ENCODE measurements around the gene IL1RN. TPM values are rescaled to one million over a fixed set of nuclear protein-coding genes. Genes with fewer than 3 reads are reported as not detected.

IL1RN gene
- total RNA-seq, 1 experiment from 2014 or later = not detected

- DNase-seq = no peak
- intact Hi-C loops (cut with micrococcal nuclease; ENCODE audit: unreplicated experiment) = no loop called here
- H3K36me3 Mint-ChIP-seq (ENCODE audit: insufficient read depth, unreplicated experiment) = no peaks in the 10 kb centered on the region
- Histone ChIP-seq H3K4me3 (ENCODE audit: low read depth, low read length) (no peak overlapping the region), H3K9me3 (no peaks in the 10 kb centered on the region), H3K4me1 (no peaks in the 10 kb centered on the region), H3K27me3 (replicated peaks; ENCODE audit: control insufficient read depth, insufficient read depth, low read length) (no peaks in the 10 kb centered on the region; the same call in 1 of the 2 replicates), H3K36me3 (ENCODE audit: control insufficient read depth, insufficient read depth, low read length) (no peaks in the 10 kb centered on the region)
- ChIA-PET CTCF (interaction anchor here (1.3 to 2.4 kb wide), 3 partner anchors 101 to 120 kb away, joined by 4 to 48 read pairs (median 12); no protein-coding TSS in a partner anchor), POLR2A (interaction anchor here (0.6 kb wide), 1 partner anchor 152 kb away, joined by 5 read pairs; no protein-coding TSS in a partner anchor)
- no peak overlapping the region for H3K27ac Mint-ChIP-seq (ENCODE audit: unreplicated experiment)
- no peak overlapping the region for H3K4me3 Mint-ChIP-seq (ENCODE audit: unreplicated experiment)
- no peaks in the 10 kb centered on the region for H3K27me3 Mint-ChIP-seq (ENCODE audit: insufficient read depth, unreplicated experiment)
- no peaks in the 10 kb centered on the region for H3K4me1 Mint-ChIP-seq (ENCODE audit: low read depth, unreplicated experiment)
- TF ChIP-seq CTCF (IDR thresholded peaks at IDR 0.05; ENCODE audit: insufficient read depth in 1 of 2, low read depth in 1 of 2, low read length in 1 of 2, severe bottlenecking in 1 of 2, unreplicated experiment in 1 of 2) = no peak
- no TSS peak for BruUV-seq (replicated peaks)
- H3K9me3 Mint-ChIP-seq (ENCODE audit: unreplicated experiment) = no peaks in the 10 kb centered on the region
These were observed 48.3 kb upstream of the IL1RN start for GRCh38 chr2:113079131-113079530.

- Mint-ChIP-seq H3K27me3 (ENCODE audit: insufficient read depth, unreplicated experiment) (peaks cover 2% of the 10 kb centered on the region), H3K9me3 (ENCODE audit: unreplicated experiment) (no peaks in the 10 kb centered on the region), H3K4me1 (ENCODE audit: low read depth, unreplicated experiment) (no peaks in the 10 kb centered on the region), H3K36me3 (ENCODE audit: insufficient read depth, unreplicated experiment) (no peaks in the 10 kb centered on the region), H3K4me3 (ENCODE audit: unreplicated experiment) (no peak overlapping the region), H3K27ac (ENCODE audit: unreplicated experiment) (no peak overlapping the region)
- Histone ChIP-seq H3K4me3 (ENCODE audit: low read depth, low read length) (no peak overlapping the region), H3K9me3 (no peaks in the 10 kb centered on the region), H3K4me1 (no peaks in the 10 kb centered on the region), H3K27me3 (replicated peaks; ENCODE audit: control insufficient read depth, insufficient read depth, low read length) (no peaks in the 10 kb centered on the region; the same call in 1 of the 2 replicates), H3K36me3 (ENCODE audit: control insufficient read depth, insufficient read depth, low read length) (no peaks in the 10 kb centered on the region)
- TF ChIP-seq CTCF (IDR thresholded peaks at IDR 0.05; ENCODE audit: insufficient read depth in 1 of 2, low read depth in 1 of 2, low read length in 1 of 2, severe bottlenecking in 1 of 2, unreplicated experiment in 1 of 2) = peak; percentile 84 to 91
- ChIA-PET POLR2A (no interaction called here), CTCF (interaction anchor here (0.5 to 2.4 kb wide), 26 partner anchors 8 to 1472 kb away, joined by 3 to 48 read pairs (median 4); partner anchors contain the start of gene IL1RN)
- peak in 1 of 2 experiments; percentile 74 for DNase-seq
- no TSS peak for BruUV-seq (replicated peaks)
- intact Hi-C loops (cut with micrococcal nuclease; ENCODE audit: unreplicated experiment) = loop anchor here (1.0 to 5.0 kb wide), 6 partner anchors 21 to 312 kb away; no protein-coding TSS in a partner anchor
These were observed 47.3 kb upstream of the IL1RN start for GRCh38 chr2:113080134-113080533.

GRCh38 chr2:113081488-113082210 is 45.7 kb upstream of the IL1RN start:
- POLR2A ChIA-PET = no interaction called here
- Mint-ChIP-seq H3K9me3 (ENCODE audit: unreplicated experiment) (no peaks in the 10 kb centered on the region), H3K4me1 (ENCODE audit: low read depth, unreplicated experiment) (no peaks in the 10 kb centered on the region), H3K36me3 (ENCODE audit: insufficient read depth, unreplicated experiment) (no peaks in the 10 kb centered on the region), H3K27me3 (ENCODE audit: insufficient read depth, unreplicated experiment) (peaks cover 6% of the 10 kb centered on the region), H3K4me3 (ENCODE audit: unreplicated experiment) (no peak overlapping the region), H3K27ac (ENCODE audit: unreplicated experiment) (no peak overlapping the region)
- BruUV-seq (replicated peaks) = no TSS peak
- CTCF ChIA-PET = no interaction called here
- TF ChIP-seq CTCF (IDR thresholded peaks at IDR 0.05; ENCODE audit: insufficient read depth in 1 of 2, low read depth in 1 of 2, low read length in 1 of 2, severe bottlenecking in 1 of 2, unreplicated experiment in 1 of 2) = no peak
- H3K36me3 ChIP-seq (ENCODE audit: control insufficient read depth, insufficient read depth, low read length) = no peaks in the 10 kb centered on the region
- intact Hi-C loops (cut with micrococcal nuclease; ENCODE audit: unreplicated experiment) = loop anchor here (2.0 to 5.0 kb wide), 4 partner anchors 19 to 311 kb away; no protein-coding TSS in a partner anchor
- no peak for DNase-seq
- H3K9me3 ChIP-seq = no peaks in the 10 kb centered on the region
- H3K27me3 ChIP-seq (replicated peaks; ENCODE audit: control insufficient read depth, insufficient read depth, low read length) = no peaks in the 10 kb centered on the region; the same call in 1 of the 2 replicates
- H3K4me1 ChIP-seq = no peaks in the 10 kb centered on the region
- H3K4me3 ChIP-seq (ENCODE audit: low read depth, low read length) = no peak overlapping the region

All from Caco-2 (cell line).